GM19324 (cell line): ENCODE results near the gene GSK3B.

Source experiments
- ATAC-seq: cut with Tn5 transposase; IDR thresholded peaks from one replicate; pipeline ENCODE4 v1.9.1; 2021; ENCODE audit warnings: mild to moderate bottlenecking, moderate library complexity; ENCODE audit not compliant: unreplicated experiment, low FRiP score

The GSK3B gene

DNA sequence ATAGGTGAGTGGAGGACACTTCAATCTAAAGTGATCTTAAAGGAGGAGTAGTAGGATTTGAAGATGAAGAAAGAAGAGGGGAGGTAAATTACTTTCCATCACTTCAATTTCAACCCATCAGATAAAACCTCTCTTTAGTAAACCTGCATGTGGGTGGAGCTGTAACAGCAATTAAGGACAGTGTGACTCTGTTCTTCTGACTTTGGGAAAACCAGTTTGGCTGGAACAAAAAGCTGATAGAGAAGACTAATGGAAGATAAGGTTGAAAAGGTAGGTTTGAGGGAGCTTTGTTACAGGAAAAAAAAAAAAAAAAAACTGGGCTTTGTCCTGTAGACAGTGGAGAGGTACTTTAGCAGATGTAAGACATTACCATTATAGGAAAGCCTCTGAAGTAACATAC lies 4.5 kb upstream of the GSK3B start:
- no peak for ATAC-seq

DNA sequence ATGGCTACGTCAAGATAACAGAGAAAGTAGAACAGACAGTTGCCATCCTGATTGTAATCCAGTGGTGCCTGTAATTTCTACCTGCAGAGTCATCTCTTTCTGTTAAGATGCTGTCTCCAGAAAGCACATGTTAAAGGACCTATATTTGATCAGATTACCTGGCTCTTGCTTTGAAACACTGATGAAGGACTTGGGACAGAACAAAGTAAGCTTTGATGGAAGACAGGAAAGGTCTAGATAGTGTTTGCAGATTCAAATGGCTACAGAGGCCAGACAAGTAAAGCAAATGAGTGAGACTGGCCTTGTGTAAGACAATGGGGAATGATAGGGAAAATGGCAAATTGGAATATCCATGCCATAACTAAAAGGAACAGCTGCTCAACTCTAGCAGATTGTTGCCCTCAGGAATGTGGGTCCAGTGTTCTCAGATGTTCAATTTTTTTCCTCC lies 1.8 kb upstream of the GSK3B start:
- ATAC-seq, result no peak

DNA sequence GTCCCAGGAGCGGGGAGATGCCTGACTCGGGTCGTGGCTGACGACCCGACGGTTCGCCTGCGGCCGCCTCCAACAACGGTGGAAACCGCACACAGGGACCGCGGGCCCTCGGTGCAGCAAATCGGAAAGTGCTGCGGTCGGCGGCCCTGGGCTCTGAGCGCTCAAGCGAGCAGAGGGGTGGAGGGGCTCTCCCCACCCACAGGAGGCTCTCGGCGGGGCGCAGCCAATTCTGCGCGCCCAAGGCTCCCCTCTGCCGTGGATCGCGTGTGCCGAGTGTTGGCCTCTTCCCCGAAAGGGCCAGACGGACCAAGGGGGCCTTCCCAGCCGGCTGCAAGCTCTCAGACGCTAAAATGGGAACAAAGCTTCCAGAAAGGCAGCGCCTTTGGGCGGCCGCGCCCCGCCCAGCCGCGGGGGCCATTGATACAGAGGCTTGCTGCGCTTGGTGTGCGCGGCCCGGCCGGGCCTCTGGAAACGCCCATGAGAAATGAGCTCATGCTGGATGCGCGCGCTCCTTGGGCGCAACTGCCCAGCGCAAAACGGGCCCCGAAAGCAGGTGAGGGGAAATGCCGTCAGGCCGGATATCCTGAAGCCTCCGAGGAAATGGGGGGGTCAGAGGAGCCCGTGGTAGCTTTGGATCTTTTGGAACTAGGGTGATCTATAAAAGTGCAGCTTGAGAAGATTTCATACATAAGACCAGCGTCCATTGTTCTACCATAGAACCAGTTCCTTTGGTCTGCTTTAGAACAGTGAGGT lies 1.2 kb upstream of the GSK3B start:
- peak; percentile 43 for ATAC-seq

DNA sequence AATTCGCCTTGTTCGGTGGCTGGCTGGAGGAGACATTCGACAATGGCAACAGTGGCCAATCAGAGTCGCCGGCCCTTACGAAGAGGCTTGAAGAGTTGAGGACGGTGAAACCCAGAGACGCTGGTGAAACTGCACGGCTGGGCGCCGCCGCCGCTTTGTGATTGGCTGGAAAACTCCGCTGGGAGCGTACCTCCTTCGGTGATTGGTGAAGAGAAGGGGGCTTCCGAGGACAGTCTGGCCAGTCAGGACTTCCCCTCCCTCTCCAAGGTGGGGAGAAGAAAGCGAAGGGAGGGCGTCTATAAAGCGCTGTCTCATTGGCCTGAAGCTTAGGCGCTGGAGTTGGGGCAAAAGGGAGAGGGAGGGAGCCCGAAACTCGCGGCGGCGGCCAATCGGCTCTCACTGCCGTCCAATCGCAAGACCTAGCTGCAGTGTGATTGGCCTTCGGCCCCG lies 554 bp upstream of the GSK3B start:
- ATAC-seq, result peak; percentile 78

DNA sequence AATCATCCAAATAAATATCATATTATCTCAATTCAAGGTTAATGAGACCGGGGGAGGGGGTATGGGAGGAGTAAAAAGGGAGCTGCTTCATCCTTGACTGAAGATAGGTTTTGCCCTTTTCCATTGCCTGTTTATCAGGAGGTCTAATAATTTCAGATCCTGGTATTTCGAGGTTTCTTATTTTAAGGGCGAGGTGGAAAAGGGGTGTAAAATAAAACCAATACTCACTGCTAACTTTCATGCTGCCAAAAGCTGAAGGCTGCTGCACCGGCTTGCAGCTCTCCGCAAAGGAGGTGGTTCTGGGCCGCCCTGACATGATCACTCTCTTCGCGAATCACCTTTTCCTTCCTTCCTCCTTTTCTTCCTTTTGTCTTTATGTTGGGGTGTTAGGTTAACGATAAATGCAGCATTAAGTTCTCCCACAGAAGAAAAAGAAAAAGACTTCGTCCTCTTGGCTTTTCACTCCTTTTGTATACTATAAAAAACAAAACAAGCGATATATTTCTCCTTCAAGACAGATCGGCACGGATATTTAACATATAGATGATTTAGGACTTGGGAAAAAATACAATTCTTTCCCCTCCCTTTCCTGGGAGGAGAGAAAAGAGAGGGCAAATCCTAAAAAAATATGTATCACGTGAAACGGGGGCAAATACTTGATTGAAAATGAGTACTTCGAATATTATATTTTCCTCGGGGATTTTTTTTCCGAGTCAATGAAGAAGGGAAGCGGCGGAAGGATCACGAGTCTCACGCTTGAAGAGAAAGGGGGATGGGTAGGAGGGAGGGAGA lies 932 bp downstream of the GSK3B start:
- no peak for ATAC-seq

DNA sequence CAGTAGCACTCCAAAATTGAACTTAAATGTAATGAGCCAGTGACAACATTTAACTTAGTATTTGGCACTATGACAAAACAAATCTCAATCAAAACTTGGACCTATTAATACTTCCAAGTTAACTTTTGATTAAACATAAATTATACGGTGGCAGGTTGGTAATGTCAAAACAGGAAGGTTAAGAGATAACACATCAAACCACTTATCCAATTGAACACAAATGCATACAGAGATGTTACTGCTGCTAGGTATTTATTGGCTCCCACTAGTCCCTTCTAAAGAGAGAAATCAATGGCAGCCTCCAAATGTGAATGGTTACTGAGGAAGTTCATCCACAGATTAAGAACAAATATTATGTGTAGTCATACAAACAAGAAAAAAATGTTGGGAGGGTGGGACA lies 1.8 kb downstream of the GSK3B start:
- no peak for ATAC-seq

DNA sequence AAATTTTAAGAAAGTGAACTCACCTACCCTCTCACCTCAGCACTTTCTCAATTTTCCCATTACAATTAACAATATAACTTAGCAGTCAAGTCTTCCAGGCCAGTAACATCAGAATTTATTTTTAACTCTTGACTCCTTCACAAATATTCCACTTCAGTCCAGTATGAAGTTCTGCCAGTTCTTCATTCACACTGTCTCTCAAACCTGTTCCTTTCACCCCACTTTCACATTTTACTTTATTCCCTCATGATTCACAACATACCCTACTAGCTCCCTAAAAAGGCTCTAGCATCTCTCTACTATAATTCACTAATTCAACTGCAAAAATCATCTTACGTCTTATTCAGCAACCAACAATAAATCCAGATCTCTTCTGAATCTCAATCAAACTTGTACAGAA lies 3.8 kb downstream of the GSK3B start:
- no peak for ATAC-seq

DNA sequence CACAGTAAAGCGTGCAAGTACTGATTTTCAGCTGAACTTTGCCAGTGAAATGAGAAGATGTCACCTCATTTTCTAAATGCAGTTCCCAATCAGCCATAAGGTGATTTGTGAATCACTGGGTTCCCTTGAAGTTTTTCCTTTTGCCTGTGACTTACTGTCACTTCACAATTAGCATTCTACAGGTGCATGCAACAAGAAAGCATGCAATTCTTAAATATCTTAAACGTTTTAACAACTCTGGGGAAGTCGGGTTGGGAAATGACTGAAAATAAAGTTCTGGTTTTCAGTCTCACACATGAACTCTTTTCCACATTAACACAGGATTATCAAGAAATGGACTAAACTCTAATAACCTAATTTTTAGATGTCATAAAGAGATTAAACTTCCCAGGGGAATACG lies 5.2 kb downstream of the GSK3B start:
- ATAC-seq, result no peak

DNA sequence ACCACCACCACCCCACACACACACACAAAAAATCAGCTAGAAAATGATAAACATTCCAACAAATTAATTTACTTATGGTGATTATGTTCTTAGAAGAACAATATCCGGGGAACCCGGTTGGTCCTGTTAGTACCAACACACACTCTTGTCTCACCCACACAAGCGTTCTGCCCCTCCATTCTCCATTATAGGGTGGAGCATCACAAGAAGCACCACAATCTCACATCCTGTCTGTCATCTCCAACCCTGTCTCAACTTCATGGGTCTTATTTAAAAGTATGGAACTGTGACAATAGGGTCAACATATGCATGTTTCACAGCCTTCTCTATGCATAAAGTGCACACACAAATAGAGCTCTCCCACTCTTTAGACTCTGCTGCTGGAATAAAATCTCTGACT lies 5.6 kb downstream of the GSK3B start:
- no peak for ATAC-seq

DNA sequence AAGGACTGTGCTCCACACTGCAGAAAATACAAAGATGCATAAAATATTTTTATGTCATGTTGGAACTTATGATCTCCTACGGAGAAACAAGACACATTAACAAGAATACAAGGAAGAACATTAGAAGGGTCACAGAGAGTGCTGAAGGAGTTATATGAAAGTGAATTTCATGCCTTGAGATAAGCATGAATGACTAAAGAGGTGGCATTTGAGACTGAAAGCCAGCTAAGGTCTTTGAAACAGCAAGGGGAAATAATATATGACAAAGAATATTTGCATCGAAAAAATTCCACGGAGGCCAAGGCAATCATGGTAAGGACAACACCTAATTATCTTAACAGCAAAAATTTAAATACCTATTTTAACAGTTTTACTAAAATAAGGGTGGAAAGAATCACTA lies 12.5 kb downstream of the GSK3B start:
- no peak for ATAC-seq

DNA sequence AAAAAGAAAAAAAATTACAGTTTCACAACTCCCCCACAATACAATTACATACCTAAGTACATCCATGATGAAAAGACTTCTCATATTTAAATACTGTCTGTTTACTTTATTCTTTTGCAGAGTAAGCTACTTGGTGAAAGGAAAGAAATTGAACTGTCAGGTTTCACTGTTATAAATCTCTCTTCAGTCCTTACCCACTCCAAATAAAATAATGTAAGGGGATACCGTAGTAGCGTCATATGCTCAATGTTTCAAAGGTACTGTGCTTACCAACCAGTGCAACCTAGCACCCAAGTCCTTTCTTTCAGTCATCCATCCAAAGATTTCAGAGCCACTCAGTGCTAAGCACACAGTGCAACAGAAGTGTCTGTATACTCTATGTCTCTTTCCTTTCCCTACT lies 13.4 kb downstream of the GSK3B start:
- no peak for ATAC-seq

DNA sequence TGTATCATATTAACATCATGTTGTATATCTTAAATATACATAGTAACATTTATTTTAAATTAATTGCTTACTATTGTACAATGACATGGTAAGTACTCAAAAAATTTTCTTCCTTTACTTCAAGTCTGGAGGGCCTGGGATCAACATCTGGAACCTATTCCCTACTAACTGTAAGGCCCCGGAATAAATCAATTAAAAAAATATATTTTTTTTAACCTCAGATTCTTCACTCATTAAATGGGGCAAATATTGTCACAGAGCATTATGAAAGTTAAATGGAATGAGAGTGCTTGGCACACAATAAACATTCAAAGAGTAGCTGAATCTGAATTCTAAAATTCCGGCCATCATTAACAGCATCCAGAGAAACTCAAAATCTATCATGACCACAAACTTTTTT lies 16.5 kb downstream of the GSK3B start:
- ATAC-seq, result no peak

DNA sequence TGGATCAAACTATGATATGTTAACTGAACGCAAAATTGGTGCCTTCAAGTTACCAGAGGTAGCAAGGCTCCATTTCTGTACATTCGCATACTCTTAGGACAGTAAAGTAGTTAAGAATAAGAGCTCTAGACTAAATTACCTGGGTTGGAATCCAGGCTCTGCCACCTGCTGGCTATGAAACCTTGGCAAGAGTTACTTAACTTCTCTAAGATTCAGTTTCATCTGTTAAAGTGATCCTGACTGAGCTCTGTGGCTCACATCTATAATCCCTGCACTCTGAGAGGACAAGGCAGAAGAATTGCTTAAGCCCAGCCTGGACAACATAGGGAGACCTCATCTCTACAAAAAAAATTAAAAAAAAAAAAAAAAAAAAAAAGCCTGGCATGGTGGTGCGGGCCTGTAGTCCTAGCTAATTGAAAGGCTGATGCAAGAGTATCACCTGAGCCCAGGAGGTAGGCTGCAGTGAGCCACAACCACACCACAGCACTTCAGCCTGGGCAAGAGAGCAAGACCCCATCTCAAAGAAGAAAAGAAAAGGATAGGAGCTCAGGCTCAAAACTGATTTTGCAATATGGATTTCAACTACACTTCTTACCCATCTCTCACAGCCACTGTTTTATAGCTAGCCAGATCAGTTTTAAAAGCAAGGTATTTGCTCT lies 21.3 kb downstream of the GSK3B start:
- ATAC-seq, result no peak

DNA sequence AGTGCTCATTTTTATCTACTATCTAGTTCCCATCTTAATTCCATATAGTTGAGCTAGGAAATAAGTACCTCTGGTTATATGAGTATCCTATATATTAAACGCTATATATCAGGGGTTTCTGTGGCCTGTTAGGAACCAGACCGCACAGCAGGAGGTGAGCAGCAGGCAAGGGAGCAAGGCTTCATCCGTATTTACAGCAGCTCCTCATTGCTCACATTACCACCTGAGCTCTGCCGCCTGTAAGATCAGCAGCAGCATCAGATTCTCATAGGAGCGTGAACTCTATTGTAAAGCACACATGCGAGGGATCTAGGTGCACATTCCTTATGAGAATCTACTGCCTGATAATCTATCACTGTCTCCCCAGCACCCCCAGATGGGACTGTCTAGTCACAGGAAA lies 23.0 kb downstream of the GSK3B start:
- no peak for ATAC-seq

DNA sequence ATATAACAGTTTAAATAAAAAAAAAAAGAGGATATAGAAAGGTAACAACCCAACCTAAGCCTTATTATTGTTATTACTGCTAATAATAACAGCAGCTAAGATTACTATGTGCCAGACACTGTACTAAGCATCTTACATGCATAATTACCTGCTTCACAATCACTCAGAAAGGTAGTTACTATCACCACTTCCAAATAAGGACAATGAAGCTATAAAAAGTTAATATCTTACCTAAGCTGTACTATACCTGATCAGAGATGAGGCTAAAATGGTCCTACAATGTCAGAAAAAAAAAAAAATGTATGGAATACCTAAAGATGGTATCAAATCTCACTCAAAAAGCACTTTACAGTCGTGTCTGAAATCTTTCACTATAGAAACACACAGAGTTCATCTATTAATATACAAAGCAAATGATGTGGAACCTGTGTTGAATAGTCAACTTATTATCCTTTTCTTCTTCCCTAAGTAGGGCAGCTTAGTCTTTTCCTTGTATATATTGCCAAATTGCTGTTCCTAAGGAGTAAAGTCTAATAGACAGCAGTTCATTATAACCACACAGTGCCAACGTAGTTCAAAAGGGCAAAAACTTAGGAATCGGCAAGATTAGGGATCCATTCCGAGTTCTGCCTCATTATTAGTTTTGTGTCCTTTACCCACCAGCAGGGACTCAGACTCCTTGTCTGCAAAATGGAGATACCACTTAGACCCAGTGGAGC lies 23.8 kb downstream of the GSK3B start:
- no peak for ATAC-seq

DNA sequence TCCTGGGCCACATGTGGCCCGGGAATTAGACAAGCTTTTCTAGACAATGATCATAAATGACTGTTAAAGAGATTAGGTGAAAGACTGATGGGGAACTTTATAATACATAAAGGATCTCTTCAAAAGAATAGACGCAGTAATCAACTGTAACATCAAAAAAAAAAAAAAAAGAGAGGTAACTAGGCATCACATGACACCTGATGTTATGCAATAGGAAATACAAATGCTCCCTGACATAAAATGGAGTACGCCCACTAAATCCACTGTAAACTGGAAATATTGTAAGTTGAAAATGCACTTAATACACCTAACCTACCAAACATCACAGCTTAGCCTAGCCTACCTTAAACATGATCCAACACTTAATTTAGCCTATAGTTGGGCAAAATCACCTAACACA lies 27.2 kb downstream of the GSK3B start:
- ATAC-seq, result no peak

DNA sequence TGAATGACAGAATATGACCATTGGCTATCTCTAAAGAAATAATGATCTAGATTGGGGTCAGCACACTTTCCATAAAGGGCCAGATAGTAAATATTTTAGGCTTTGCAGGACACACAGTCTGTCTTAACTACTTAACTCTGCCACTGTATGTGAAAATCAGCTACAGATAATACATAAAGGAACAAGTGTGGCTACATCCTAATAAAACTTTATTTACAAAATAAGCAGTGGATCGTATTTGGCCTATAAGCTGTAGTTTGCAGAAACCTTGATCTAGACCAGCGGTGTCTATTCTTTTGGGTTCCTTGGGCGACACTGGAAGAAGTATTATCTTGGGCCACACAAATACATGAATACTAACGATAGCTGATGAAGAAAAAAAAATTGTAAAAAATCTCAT lies 27.6 kb downstream of the GSK3B start:
- ATAC-seq, result no peak

DNA sequence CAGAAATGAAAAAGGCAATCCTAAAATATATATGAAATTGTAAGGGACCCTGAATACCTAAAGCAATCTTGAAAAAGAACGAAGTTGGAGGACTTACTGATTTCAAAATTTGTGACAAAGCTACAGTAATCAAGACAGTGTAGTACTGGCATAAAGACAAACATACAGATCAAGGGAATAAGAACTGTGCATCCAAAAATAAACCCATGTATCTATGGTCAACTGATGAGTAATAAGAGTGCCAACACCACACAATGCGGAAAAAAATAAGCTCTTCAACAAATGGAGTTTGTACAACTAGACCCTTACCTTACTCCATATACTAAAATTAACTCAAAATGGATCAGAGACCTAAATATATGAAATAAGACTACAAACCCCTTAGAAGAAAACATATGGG lies 29.6 kb downstream of the GSK3B start:
- no peak for ATAC-seq

DNA sequence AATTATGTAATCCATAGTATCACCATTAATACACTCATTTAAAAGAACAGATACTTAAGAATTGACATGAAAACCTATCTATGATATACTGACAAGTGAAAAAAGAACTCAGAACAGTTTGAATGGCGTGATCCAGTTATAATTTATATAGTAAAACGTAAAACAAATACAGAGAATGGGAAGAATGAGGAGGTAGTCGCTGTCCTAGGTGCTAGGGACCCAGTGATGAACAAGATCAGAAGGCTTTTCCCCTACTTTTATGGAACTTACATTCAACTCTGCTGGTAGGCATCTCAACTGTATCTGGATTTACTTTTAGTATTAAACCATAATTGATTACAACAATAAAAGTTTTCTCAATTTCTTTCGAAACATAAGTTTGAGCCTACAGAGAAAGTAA lies 31.8 kb downstream of the GSK3B start:
- no peak for ATAC-seq

DNA sequence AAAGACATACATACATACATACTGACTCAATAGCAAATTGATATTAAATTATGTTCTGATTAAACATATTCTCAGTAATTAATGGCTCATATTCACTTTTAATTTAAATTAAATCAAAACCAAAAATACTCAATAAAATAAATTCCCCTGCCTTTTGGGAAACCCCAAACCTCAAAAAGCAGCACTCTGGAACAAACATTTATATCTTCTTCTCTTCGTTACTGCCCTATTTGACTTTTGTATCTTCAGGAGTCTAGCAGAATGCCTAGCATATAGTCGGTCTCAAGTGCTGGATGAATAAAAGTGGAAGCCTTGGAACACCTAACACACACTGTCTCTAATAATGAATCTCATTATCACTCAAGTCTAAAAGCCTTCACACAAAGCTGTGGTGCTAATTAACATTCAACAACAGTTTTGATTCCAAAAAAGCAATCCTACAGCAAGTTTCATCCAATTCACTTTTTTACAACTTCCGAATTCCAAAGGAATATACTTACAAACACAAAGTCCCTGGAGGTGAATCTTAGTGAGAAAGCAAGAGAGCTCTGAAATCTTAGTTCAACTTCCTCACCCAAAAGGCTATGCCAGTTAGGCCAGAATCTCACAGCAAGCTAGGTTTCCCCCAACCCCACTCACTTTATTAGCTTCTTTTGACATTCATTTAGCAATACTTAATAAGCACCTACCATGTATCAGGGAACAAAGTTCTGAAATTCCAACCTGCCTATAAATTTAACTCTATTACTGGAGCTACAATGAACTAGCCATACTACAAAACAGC lies 35.0 kb downstream of the GSK3B start:
- no peak for ATAC-seq
